Natural killer cell treated with Interleukin-12 subunit alpha and Interleukin-12 subunit beta and Interleukin-15 and Interleukin-18, amount 100 ng/mL, for 72 hours (primary cell): ENCODE results near the gene TTC23. TPM values are rescaled to one million over a fixed set of nuclear protein-coding genes. Genes with fewer than 3 reads are reported as not detected.
A peak's percentile ranks its signal among the peaks of the same experiment; 100 is the strongest.

Experiments
- ATAC-seq, 2 donors: fragments of 150-1000 bp; cut with Tn5 transposase in 1 of 2; sonication (Bioruptor Pico), chemical (Tn5 transposase) in 1 of 2; 2 replicates each; pipeline ENCODE4 v1.10.0; 2021
- DNase-seq: peaks from one replicate; pipeline ENCODE4 v3.0.0; 2022; ENCODE audit warnings: low spot score
- H3K27ac Mint-ChIP-seq, 2 donors: 1 replicate in 1 of 2; 2 replicates in 1 of 2; pipeline ENCODE4 v1.8.0; 2022; ENCODE audit warnings: mixed read lengths in 2 of 2, mild to moderate bottlenecking in 1 of 2, moderate library complexity in 1 of 2
- H3K27me3 Mint-ChIP-seq, 2 donors: 1 replicate in 1 of 2; 2 replicates in 1 of 2; pipeline ENCODE4 v1.8.0; 2022; ENCODE audit warnings: mixed read lengths in 2 of 2
- H3K36me3 Mint-ChIP-seq: one replicate; pipeline ENCODE4 v1.8.0; 2022; ENCODE audit warnings: mixed read lengths
- H3K4me1 Mint-ChIP-seq, 2 donors: 1 replicate in 1 of 2; 2 replicates in 1 of 2; pipeline ENCODE4 v1.8.0; 2022; ENCODE audit warnings: low read depth in 2 of 2, mixed read lengths in 2 of 2, mild to moderate bottlenecking in 1 of 2
- H3K4me3 Mint-ChIP-seq: one replicate; pipeline ENCODE4 v1.8.0; 2022; ENCODE audit warnings: mixed read lengths
- H3K9me3 Mint-ChIP-seq: 2 replicates; pipeline ENCODE4 v1.8.0; 2022; ENCODE audit warnings: mixed read lengths
- total RNA-seq, 2 donors: library from RNA; stranded (reverse); gene quantifications; one replicate each; pipeline ENCODE4 v1.2.3, GENCODE V29; 2022

Gene TTC23
- total RNA-seq, 2 donors from 2014 or later, result 1.00 to 3.6 TPM

DNA sequence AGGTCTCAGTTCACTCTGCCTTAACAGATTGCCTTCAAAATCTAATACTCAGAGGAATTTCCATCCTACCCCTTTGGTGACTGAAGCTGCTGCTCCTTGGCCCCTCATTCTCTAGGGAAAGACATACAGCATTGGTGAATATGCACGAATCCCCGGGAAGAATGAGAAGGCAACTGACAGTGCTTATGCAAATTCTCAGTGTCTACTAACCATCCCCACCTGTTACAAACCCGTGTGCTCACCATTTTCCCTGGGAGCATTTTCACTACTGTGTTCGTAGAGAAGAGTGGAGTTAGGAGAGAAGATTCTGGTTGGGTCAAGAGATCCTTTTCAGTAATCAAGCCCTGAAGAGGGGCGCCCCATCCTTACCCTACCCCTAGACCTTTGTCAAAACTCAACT is 106.8 kb downstream of the TTC23 start:
- Mint-ChIP-seq H3K9me3 (no peaks in the 10 kb centered on the region), H3K27ac (no peak overlapping the region), H3K4me1 (no peaks in the 10 kb centered on the region), H3K36me3 (no peaks in the 10 kb centered on the region), H3K4me3 (no peak overlapping the region), H3K27me3 (peaks cover 0 to 14% of the 10 kb centered on the region in 2 donors)
- ATAC-seq (no peak), DNase-seq (no peak)

DNA sequence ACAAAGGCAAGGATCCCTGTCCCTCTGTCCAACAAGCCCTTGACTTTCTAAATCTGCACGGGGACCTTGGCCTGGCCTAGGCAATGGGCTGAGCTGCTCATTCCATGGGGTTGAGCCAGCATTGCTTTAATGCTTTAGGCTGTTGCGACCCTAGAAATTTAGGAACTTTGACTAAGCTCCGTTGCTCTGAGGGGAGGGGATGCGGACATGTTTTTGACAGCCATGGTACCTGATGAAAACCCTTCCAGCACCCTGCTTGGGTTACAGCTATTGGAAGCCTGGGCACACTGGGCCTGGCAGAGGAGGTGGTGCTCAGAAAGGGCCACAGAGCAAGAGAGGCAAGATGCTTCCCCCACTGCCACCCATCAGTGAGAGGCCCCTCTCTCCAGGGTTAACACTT is 107.4 kb downstream of the TTC23 start:
- Mint-ChIP-seq H3K27me3 (peaks cover 0 to 14% of the 10 kb centered on the region in 2 donors), H3K4me1 (no peaks in the 10 kb centered on the region), H3K36me3 (no peaks in the 10 kb centered on the region), H3K9me3 (no peaks in the 10 kb centered on the region), H3K27ac (no peak overlapping the region), H3K4me3 (no peak overlapping the region)
- DNase-seq (no peak), ATAC-seq (no peak)

- Mint-ChIP-seq H3K27ac (no peak overlapping the region), H3K27me3 (peaks cover 0 to 13% of the 10 kb centered on the region in 2 donors)
Observed at GRCh38 chr15:99140590-99140989, 108.8 kb downstream of the TTC23 start.

DNA sequence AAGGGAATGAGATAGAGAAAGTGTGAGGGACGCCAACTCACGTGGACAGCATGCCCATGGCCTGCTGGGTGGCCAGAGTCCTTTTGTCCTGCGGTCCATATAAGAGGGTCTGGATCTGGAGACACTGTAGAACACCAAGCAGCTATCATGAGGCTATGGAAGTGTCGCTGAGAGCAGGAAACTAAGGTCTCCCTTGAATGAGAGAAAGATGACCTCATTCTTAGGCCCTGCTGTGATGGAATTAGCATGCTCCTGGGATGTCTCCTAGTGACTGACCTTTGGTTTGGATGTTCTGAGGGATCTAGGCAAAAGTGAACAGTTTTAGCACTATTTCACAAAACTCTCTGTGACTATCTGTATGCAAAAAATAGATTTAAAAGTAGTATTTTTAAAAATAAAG is 110.1 kb downstream of the TTC23 start:
- Mint-ChIP-seq H3K36me3 (no peaks in the 10 kb centered on the region), H3K4me3 (no peak overlapping the region), H3K27ac (no peak overlapping the region), H3K9me3 (no peaks in the 10 kb centered on the region), H3K27me3 (peaks cover 0 to 10% of the 10 kb centered on the region in 2 donors), H3K4me1 (no peaks in the 10 kb centered on the region)
- no peak for ATAC-seq
- DNase-seq, result no peak

More at GRCh38 chr15:99140590-99140989, 108.8 kb downstream of the TTC23 start:
- no peaks in the 10 kb centered on the region for H3K9me3 Mint-ChIP-seq
- ATAC-seq (no peak), DNase-seq (no peak)
- no peaks in the 10 kb centered on the region for H3K36me3 Mint-ChIP-seq
- no peaks in the 10 kb centered on the region for H3K4me1 Mint-ChIP-seq
- no peak overlapping the region for H3K4me3 Mint-ChIP-seq

GRCh38 chr15:99138491-99138982 is 110.8 kb downstream of the TTC23 start:
- Mint-ChIP-seq H3K27me3 (peaks cover 0 to 7% of the 10 kb centered on the region in 2 donors), H3K4me1 (no peaks in the 10 kb centered on the region), H3K9me3 (no peaks in the 10 kb centered on the region), H3K36me3 (no peaks in the 10 kb centered on the region), H3K27ac (no peak overlapping the region), H3K4me3 (no peak overlapping the region)
- ATAC-seq (no peak), DNase-seq (no peak)

GRCh38 chr15:99137877-99138276 is 111.5 kb downstream of the TTC23 start:
- H3K27me3 Mint-ChIP-seq, result peaks cover 0 to 6% of the 10 kb centered on the region in 2 donors
- no peaks in the 10 kb centered on the region for H3K4me1 Mint-ChIP-seq
- no peak overlapping the region for H3K4me3 Mint-ChIP-seq
- DNase-seq (no peak), ATAC-seq (no peak)
- H3K27ac Mint-ChIP-seq, result no peak overlapping the region
- H3K9me3 Mint-ChIP-seq, result no peaks in the 10 kb centered on the region
- H3K36me3 Mint-ChIP-seq, result no peaks in the 10 kb centered on the region

DNA sequence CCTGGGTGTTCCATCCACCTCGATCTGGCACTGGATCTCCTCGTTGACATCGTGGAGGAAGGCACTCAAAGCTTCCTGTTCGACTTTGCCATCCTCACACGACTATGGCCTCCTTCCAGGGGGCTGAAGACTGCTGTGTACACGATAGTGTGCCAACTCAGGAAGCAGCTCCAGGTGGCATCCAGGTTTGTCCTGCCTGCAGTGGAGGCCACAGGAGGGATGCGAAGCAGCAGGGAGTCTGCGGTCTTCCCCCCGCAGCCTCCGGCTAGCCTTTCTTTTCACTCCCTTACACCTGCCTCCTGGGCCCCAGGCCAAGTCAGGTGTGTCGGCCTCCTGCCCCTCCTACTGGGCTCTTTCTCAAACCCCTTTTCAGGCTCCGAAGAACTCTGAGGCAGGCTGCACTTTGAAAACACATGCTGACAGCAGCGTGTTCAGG is 112.3 kb downstream of the TTC23 start:
- H3K4me1 Mint-ChIP-seq, result no peaks in the 10 kb centered on the region
- peaks cover 0 to 6% of the 10 kb centered on the region in 2 donors for H3K27me3 Mint-ChIP-seq
- H3K36me3 Mint-ChIP-seq, result no peaks in the 10 kb centered on the region
- ATAC-seq (peak in 1 of 2 donors; percentile 3), DNase-seq (no peak)
- H3K9me3 Mint-ChIP-seq, result no peaks in the 10 kb centered on the region
- no peak overlapping the region for H3K4me3 Mint-ChIP-seq
- no peak overlapping the region for H3K27ac Mint-ChIP-seq

DNA sequence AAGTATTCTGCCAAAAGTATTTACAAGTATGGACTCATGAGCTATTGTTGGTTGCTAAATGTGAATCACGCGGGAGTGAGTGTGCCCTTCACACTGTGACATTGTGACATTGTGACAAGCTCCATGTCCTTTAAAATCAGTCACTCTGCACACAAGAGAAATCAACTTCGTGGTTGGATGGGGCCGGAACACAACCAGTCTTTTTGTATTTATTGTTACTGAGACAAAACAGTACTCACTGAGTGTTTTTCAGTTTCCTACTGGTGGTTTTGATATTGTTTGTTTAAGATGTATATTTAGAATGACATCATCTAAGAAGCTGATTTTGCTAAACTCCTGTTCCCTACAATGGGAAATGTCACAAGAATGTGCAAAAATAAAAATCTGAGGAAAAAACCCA is 114.2 kb downstream of the TTC23 start:
- H3K9me3 Mint-ChIP-seq, result no peaks in the 10 kb centered on the region
- no peak overlapping the region for H3K27ac Mint-ChIP-seq
- no peak for DNase-seq
- peaks cover 3 to 8% of the 10 kb centered on the region in 2 donors for H3K27me3 Mint-ChIP-seq
- no peak overlapping the region for H3K4me3 Mint-ChIP-seq
- no peak for ATAC-seq
- H3K36me3 Mint-ChIP-seq, result no peaks in the 10 kb centered on the region
- no peaks in the 10 kb centered on the region for H3K4me1 Mint-ChIP-seq

DNA sequence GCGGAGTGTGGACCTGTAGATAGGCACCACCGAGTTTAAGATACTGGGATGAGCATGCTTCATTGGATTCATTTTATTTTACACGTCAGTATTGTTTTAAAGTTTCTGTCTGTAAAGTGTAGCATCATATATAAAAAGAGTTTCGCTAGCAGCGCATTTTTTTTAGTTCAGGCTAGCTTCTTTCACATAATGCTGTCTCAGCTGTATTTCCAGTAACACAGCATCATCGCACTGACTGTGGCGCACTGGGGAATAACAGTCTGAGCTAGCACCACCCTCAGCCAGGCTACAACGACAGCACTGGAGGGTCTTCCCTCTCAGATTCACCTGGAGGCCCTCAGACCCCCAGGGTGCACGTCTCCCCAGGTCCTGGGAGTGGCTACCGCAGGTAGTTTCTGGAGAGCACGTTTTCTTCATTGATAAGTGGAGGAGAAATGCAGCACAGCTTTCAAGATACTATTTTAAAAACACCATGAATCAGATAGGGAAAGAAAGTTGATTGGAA is 115.0 kb downstream of the TTC23 start:
- Mint-ChIP-seq H3K4me3 (no peak overlapping the region), H3K36me3 (no peaks in the 10 kb centered on the region), H3K4me1 (no peaks in the 10 kb centered on the region), H3K9me3 (no peaks in the 10 kb centered on the region), H3K27ac (no peak overlapping the region), H3K27me3 (peaks cover 10 to 11% of the 10 kb centered on the region in 2 donors)
- DNase-seq (no peak), ATAC-seq (no peak)

DNA sequence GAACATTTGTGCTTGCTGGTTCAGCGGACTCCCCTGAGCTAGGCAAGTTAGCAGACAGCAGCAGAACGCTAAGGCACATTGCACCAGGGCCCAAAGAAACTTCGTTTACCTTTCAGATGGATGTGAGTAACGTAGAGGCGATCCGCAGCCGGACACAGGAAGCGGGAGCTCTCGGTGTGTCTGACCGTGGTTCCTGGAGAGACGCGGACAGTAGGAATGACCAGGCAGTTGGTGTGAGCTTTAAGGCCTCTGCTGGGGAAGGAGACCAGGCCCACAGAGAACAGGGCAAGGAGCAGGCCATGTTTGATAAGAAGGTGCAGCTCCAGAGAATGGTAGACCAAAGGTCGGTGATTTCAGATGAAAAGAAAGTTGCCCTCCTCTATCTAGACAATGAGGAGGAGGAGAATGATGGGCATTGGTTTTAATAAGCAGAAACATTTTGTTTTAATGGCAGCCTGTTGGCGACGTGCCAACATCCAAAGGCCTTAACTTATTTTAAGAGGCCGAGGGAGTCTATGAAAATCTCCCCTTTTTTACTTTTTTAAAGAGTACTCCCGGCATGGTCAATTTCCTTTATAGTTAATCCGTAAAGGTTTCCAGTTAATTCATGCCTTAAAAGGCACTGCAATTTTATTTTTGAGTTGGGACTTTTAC is 116.6 kb downstream of the TTC23 start:
- H3K9me3 Mint-ChIP-seq, result no peaks in the 10 kb centered on the region
- peaks cover 10 to 11% of the 10 kb centered on the region in 2 donors for H3K27me3 Mint-ChIP-seq
- H3K4me1 Mint-ChIP-seq, result no peaks in the 10 kb centered on the region
- no peak overlapping the region for H3K4me3 Mint-ChIP-seq
- ATAC-seq (no peak), DNase-seq (no peak)
- no peaks in the 10 kb centered on the region for H3K36me3 Mint-ChIP-seq
- no peak overlapping the region for H3K27ac Mint-ChIP-seq

- peaks cover 10 to 11% of the 10 kb centered on the region in 2 donors for H3K27me3 Mint-ChIP-seq
- ATAC-seq (no peak), DNase-seq (no peak)
- H3K4me1 Mint-ChIP-seq, result no peaks in the 10 kb centered on the region
- H3K9me3 Mint-ChIP-seq, result no peaks in the 10 kb centered on the region
- H3K27ac Mint-ChIP-seq, result no peak overlapping the region
- H3K36me3 Mint-ChIP-seq, result no peaks in the 10 kb centered on the region
- no peak overlapping the region for H3K4me3 Mint-ChIP-seq
Observed at GRCh38 chr15:99132122-99132521, 117.3 kb downstream of the TTC23 start.

- DNase-seq, result no peak
- no peaks in the 10 kb centered on the region for H3K4me1 Mint-ChIP-seq
- peak in 1 of 2 donors; percentile 50 for ATAC-seq
- H3K9me3 Mint-ChIP-seq, result no peaks in the 10 kb centered on the region
- peaks cover 10 to 11% of the 10 kb centered on the region in 2 donors for H3K27me3 Mint-ChIP-seq
- no peaks in the 10 kb centered on the region for H3K36me3 Mint-ChIP-seq
- no peak overlapping the region for H3K27ac Mint-ChIP-seq
- no peak overlapping the region for H3K4me3 Mint-ChIP-seq
Observed at GRCh38 chr15:99131441-99132023, 117.8 kb downstream of the TTC23 start.

- Mint-ChIP-seq H3K36me3 (no peaks in the 10 kb centered on the region), H3K27me3 (peaks cover 10 to 11% of the 10 kb centered on the region in 2 donors), H3K4me1 (no peaks in the 10 kb centered on the region), H3K4me3 (no peak overlapping the region), H3K9me3 (no peaks in the 10 kb centered on the region), H3K27ac (no peak overlapping the region)
- DNase-seq, result no peak
- ATAC-seq, result peak in 1 of 2 donors; percentile 36
Observed at GRCh38 chr15:99130765-99131440, 118.5 kb downstream of the TTC23 start.

DNA sequence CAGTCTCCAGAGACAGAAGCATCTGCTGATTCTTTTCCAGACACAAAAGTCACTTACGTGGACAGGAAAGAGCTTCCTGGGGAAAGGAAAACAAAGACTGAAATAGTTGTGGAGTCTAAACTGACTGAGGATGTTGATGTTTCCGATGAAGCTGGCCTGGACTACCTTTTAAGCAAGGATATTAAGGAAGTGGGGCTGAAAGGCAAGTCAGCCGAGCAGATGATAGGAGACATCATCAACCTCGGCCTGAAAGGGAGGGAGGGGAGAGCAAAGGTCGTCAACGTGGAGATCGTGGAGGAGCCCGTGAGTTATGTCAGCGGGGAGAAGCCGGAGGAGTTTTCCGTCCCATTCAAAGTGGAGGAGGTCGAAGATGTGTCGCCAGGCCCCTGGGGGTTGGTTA is 119.1 kb downstream of the TTC23 start:
- H3K9me3 Mint-ChIP-seq, result no peaks in the 10 kb centered on the region
- no peak overlapping the region for H3K27ac Mint-ChIP-seq
- no peaks in the 10 kb centered on the region for H3K36me3 Mint-ChIP-seq
- H3K27me3 Mint-ChIP-seq, result peaks cover 10 to 11% of the 10 kb centered on the region in 2 donors
- no peaks in the 10 kb centered on the region for H3K4me1 Mint-ChIP-seq
- H3K4me3 Mint-ChIP-seq, result no peak overlapping the region
- DNase-seq, result no peak
- ATAC-seq, result no peak
